ENCODE measurements around the gene RRP12.

DNA sequence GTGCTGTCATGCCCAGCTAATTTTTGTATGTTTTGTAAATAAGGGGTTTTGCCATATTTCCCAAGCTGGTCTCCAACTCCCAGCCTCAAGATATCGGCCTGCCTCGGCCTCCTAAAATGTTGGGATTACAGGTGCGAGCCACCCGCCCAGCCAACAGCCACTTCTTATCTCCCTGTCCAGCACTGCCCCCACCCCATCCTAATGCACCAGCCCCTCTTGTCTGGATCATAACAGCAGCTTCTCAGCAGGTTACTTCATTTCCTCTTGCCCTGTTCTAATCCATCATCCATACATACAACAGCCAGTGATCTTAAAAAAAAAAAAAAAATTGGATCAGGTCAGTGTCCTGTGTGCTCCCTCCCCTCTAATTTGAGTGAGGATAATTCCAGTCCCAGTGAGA, 53.8 kb downstream of the RRP12 start:
- TF ChIP-seq SMC3 (IDR thresholded peaks at IDR 0.05; ENCODE audit: low read depth, low read length) = no peak
- TF ChIP-seq RAD21 (IDR thresholded peaks at IDR 0.05; ENCODE audit: low read length) = no peak
- TF ChIP-seq, protein P1, sequence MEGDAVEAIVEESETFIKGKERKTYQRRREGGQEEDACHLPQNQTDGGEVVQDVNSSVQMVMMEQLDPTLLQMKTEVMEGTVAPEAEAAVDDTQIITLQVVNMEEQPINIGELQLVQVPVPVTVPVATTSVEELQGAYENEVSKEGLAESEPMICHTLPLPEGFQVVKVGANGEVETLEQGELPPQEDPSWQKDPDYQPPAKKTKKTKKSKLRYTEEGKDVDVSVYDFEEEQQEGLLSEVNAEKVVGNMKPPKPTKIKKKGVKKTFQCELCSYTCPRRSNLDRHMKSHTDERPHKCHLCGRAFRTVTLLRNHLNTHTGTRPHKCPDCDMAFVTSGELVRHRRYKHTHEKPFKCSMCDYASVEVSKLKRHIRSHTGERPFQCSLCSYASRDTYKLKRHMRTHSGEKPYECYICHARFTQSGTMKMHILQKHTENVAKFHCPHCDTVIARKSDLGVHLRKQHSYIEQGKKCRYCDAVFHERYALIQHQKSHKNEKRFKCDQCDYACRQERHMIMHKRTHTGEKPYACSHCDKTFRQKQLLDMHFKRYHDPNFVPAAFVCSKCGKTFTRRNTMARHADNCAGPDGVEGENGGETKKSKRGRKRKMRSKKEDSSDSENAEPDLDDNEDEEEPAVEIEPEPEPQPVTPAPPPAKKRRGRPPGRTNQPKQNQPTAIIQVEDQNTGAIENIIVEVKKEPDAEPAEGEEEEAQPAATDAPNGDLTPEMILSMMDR (conservative IDR thresholded peaks at IDR 0.05; ENCODE audit: low read depth, low read length) = no peak
- no peak for TF ChIP-seq BHLHE40 (IDR thresholded peaks at IDR 0.05; ENCODE audit: low read depth, low read length)
- TF ChIP-seq, protein P2, sequence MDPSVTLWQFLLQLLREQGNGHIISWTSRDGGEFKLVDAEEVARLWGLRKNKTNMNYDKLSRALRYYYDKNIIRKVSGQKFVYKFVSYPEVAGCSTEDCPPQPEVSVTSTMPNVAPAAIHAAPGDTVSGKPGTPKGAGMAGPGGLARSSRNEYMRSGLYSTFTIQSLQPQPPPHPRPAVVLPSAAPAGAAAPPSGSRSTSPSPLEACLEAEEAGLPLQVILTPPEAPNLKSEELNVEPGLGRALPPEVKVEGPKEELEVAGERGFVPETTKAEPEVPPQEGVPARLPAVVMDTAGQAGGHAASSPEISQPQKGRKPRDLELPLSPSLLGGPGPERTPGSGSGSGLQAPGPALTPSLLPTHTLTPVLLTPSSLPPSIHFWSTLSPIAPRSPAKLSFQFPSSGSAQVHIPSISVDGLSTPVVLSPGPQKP (IDR thresholded peaks at IDR 0.05; ENCODE audit: borderline replicate concordance, low read depth, low read length) = no peak
- no peak for TF ChIP-seq CHD1 (IDR thresholded peaks at IDR 0.05; ENCODE audit: low read depth, low read length)
- TF ChIP-seq FOS (IDR thresholded peaks at IDR 0.05; ENCODE audit: low read depth, low read length) = no peak
- TF ChIP-seq MAFK (IDR thresholded peaks at IDR 0.05; ENCODE audit: low read depth, low read length) = no peak
- TF ChIP-seq MXI1 (IDR thresholded peaks at IDR 0.05; ENCODE audit: borderline replicate concordance, low read depth, low read length) = no peak
- no peak for TF ChIP-seq POLR2A (IDR thresholded peaks at IDR 0.05; ENCODE audit: low read depth, low read length)

Measured in IMR-90 (cell line).